HG02798 (cell line): ENCODE measurements around the gene EPHA5.

Source experiments
- ATAC-seq: cut with Tn5 transposase; IDR thresholded peaks from one replicate; pipeline ENCODE4 v1.9.1; 2021; ENCODE audit warnings: mild to moderate bottlenecking; ENCODE audit not compliant: unreplicated experiment, poor library complexity

The EPHA5 gene

DNA sequence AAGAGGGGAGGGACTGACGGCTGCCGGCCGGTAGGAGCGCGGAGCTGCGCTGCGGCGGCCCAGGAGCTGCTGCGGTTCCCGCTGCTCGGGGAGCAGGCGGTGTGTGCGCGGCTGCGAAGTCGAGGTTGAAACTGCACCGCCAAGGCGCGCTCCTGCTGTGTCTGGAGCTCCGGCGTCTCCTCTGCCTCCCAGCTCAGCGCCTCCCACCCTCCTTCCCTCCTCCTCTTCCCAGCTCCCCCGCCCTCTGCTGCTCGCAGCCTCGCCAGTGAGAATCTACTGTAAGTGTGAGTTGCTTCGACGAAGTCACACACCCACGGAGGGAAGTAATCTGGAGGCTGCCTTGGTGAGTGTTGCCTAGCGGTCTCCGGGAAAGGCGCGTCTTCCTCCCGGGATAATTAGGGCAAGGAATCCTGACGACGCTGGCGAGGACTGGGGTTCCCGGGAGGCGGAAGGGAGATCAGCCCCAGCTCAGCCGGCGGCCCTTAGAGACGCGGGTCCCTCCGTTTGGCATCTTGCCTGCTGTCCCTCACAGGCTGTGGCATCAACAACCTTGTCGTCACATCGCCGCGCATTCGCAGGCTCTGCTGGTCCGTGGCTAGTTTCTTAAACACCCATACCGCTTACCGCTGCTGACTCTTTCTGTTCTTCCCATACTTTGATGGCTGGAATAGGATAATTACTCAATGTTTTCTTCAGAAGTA lies at the start of gene EPHA5:
Gene EPHA5 (minus strand): TSS at position 159 of the 701 bp plus-strand sequence. CDS start 747 bp downstream, outside the sequence.
- ATAC-seq: no peak

GRCh38 chr4:65719635-65720034 lies 49.3 kb upstream of the EPHA5 start:
- no peak for ATAC-seq

DNA sequence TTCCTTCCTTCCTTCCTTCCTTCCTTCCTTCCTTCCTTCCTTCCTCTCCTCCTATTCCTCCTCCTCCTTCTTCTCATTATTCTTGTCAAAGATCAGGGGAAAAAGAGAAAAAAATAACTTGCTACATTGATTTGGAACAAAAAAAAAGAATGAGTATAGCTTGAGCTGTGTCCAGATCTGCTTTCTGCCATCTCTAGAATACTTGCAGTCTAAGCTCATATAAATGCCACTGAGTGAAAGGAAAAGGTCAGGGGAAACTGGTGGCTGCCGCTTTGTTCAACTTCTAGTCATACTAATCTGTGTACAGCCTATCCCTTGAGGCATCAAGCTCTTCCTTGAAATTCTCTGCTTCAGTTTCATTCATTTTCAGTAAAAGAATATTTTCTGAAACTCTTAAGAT lies 28.3 kb upstream of the EPHA5 start:
- ATAC-seq: no peak

GRCh38 chr4:65696436-65696835 lies 26.1 kb upstream of the EPHA5 start:
- ATAC-seq: no peak

DNA sequence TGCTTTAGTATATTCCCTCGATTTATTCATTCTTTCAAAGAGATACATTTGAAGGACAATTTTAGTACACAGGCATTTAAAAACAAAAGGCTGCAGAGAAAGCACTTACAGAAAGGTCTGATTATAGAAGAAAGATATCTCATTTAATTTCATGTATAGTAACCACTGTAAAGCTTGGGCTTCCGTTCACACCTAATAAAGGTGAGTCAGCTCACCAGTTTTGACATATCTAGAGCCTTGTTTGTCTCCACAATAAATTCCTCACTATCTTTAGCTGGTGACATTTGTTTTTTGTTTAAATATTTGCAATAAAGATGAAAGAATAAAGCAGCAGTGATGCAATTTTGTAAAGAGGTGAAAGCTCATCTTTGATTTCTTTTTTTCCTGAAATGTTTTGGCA lies 1.1 kb upstream of the EPHA5 start:
- ATAC-seq: no peak

GRCh38 chr4:65670020-65670330 lies 314 bp downstream of the EPHA5 start:
- ATAC-seq: no peak

- no peak for ATAC-seq
These were observed 924 bp downstream of the EPHA5 start for GRCh38 chr4:65669111-65670019.

GRCh38 chr4:65668201-65669089 lies 1.8 kb downstream of the EPHA5 start:
- no peak for ATAC-seq

DNA sequence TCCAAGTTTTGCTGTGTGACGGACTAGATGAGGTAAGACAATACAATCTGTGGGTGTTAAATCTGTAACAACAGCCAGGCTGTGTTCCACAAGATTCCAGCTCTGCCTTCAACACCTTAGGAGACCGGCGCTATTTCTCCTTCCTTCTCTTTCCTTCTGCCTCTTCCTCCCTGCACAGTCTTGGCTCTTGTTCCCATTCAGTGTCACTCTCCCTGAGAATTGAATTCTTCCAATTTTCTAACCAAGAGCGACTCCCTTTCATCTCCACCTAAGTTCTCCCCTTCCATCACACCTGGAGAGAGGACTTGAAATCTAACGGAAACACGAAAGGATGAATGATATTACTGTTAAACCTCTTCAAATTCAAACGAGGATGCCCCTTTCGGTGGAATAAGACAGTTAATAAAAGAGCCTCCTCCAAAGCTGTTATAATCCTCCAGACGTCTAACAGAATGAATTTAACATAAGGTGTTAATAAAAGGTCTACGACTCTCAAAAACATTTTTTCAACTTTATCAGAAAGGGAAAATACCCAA lies 2.7 kb downstream of the EPHA5 start:
- no peak for ATAC-seq

GRCh38 chr4:65665771-65666523 lies 4.3 kb downstream of the EPHA5 start:
- ATAC-seq: no peak

DNA sequence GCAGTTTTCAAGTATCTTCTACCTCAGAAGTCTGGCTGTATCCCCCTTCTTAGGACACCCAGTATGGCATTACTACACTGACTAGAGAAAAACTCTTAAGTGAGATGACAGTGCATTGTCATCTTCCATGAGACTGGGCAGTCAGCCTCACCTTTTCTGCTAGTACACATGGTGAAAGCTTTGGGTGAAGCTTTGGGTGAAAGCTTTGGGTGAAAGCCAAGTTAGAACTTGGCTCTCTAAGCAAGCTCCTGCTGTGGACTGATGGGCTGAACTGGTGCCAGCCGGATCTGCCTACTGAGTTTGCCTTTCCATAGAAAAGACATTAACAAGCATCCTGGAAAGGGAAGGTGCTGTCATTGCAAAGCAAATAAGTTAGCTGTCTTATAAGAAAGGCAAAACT lies 8.8 kb downstream of the EPHA5 start:
- ATAC-seq: no peak

GRCh38 chr4:65658117-65658516 lies 12.2 kb downstream of the EPHA5 start:
- no peak for ATAC-seq

DNA sequence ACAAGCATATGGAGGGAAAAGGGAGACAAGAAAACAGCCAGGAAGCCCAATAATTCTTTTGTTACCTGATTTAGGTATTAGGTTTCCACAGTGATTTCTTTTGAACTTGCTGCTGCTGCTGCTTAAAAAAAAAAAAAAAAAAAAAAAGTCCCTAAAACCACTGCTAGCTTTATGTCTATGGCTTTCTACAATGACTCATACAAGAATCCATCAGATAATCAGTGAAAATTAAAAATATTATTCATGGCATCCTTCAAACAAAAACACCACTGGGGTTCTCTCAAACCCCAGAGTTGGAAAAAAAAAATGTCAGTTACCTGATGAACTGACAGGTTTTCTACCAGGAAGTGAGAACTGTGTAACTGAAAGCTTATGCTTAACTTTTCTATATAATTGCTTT lies 14.3 kb downstream of the EPHA5 start:
- no peak for ATAC-seq

DNA sequence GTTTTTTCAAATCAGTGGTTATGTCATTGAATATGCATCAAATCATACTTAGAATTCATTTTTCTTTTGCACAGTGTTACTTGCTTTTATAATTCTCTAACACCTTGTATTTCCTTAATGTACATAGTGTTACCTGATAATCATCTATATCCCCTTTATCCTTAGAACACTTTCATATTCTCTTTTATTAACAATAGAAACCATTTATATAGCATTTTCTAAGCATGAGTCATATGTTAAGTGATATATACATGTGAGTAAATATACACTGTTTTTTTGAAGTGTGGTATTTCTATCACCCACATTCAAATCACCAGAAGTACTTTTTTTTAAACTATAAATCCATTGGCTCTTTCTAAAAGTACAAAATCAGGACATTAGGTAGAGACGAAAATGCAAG lies 15.3 kb downstream of the EPHA5 start:
- no peak for ATAC-seq

DNA sequence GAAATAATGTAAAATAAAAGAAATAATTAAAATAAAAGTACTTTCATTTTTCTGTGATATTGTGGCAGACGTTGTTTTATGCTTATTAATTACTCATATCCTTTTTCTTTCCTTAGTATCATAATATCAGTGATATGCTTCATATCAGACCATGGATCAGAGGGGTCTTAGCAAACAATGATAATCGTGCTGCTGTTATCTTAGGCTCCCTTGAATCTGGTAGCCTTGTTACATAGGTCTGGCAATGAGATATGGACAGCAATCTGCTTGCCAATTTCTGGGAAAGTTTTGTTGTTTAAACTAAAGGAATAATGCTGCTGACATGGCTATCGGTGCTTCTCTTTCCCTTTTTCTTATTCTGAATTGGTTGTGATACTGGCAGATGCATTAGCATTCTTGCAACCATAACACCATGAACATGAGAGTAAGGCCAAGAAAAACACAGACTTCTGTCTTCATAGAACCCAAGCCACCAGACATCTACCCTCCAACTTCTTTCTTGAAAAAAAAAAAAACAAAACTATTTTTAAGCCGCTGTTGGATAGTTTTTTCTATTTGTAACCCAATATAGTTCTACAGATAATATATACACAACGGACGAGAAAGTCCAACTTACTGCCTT lies 16.4 kb downstream of the EPHA5 start:
- no peak for ATAC-seq

- ATAC-seq: no peak
These were observed 18.5 kb downstream of the EPHA5 start for GRCh38 chr4:65651751-65652150.

DNA sequence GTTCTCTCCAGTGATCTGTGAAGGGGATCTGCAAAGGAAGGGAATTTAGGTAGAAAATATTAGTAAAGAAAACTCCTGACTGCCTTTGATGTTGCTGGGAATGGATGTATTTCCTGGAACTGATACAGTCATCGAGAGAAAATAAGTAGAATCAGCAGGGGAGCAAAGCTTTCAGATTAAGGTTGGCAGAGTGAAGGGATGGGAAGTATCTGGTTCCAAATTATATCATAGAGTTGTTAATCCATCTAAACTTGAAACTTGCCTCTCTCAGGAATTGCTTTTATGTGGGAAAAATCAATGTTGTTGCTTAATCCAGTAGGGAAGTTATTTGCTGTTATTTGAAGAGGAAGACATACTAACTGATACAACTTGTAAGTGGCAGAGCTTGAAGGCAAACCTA lies 19.3 kb downstream of the EPHA5 start:
- ATAC-seq: no peak

DNA sequence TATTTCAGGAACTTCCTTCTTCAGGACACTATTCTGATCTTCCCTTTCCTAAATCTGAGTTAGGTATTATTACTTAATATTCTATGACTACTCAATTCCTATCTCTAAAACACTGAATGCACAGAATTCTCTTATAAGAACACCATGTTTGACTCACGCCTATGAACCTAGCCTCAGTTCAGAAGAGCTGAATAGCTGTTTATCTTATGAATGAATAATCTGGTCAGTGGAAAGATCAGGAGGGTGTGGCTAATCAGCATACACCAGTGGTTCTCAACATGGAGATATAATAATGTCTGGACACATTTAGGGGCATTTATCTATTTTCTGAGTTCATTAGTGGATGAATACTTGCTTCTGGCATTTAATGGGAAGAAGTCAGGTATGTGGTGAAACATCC lies 24.2 kb downstream of the EPHA5 start:
- ATAC-seq: no peak

DNA sequence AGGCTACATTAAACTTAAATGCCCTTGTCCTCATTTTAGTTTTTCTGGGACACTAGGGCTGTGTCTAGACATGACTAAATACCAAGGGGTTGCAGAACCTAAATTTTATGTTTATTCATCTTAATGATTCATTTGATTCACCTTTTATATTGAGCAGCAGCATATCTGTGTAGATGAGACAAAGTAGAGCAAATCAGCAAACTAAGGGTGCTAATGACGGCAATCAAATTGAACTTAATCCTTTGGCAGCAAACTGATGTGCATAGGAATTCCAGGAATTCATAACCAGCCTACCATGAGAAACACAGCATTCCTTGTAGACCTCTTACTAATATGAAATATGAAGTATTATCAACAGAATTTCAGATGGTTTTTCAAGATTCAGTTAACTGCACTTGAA lies 25.1 kb downstream of the EPHA5 start:
- ATAC-seq: no peak
